Measurements from ENCODE around the gene OOSP4B.
A peak's percentile ranks its signal among the peaks of the same experiment; 100 is the strongest.
"Not testable (repeated sequence)": the region's sequence is repeated elsewhere in the genome, so short reads cannot be mapped to it uniquely, and the experiment has no call there.

The OOSP4B gene

DNA sequence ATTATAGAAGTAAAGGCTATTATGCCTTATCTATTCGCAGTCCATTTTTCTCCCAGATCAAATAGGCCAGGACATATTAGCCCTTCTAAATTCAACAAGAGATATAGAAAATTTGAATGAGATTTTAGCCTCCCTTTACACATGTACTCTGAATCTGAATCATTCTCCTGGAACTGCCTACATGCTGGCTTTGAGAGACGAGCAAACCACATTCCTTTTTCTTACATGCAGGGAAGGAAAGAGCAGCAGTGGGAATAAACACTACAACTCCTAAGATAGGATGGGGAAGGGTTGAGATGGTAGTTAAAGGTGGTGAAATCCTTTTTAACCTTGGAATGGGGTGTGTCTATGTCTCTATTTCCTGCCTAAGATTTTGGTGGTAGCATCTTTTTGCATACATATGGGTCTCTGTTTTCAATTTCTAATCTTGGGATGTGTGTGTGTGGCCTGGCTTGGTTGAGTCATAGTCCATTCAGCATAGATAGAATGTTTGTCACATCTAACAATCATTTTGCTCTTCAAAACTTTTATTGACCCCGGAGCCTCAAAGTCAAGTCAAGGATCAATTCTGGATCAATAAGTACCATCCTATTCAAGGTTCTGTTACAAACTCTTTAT lies 12.1 kb downstream of the OOSP4B start:
- no peak for ATAC-seq (ENCODE audit: low read depth)
- no peak overlapping the region for H3K27ac ChIP-seq (ENCODE audit: poor library complexity, severe bottlenecking)
- no peaks in the 10 kb centered on the region for H3K36me3 ChIP-seq (ENCODE audit: low read depth)
- no peak overlapping the region for H3K4me3 ChIP-seq (ENCODE audit: severe bottlenecking)
- TF ChIP-seq, protein P1, sequence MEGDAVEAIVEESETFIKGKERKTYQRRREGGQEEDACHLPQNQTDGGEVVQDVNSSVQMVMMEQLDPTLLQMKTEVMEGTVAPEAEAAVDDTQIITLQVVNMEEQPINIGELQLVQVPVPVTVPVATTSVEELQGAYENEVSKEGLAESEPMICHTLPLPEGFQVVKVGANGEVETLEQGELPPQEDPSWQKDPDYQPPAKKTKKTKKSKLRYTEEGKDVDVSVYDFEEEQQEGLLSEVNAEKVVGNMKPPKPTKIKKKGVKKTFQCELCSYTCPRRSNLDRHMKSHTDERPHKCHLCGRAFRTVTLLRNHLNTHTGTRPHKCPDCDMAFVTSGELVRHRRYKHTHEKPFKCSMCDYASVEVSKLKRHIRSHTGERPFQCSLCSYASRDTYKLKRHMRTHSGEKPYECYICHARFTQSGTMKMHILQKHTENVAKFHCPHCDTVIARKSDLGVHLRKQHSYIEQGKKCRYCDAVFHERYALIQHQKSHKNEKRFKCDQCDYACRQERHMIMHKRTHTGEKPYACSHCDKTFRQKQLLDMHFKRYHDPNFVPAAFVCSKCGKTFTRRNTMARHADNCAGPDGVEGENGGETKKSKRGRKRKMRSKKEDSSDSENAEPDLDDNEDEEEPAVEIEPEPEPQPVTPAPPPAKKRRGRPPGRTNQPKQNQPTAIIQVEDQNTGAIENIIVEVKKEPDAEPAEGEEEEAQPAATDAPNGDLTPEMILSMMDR (IDR thresholded peaks at IDR 0.05; ENCODE audit: poor library complexity, severe bottlenecking), result no peak
- no peaks in the 10 kb centered on the region for H3K9me3 ChIP-seq (ENCODE audit: severe bottlenecking)
- no peaks in the 10 kb centered on the region for H3K27me3 ChIP-seq (ENCODE audit: insufficient read depth, poor library complexity, severe bottlenecking)
- H3K4me1 ChIP-seq (ENCODE audit: insufficient read depth, poor library complexity, severe bottlenecking), result no peaks in the 10 kb centered on the region
- DNase-seq (ENCODE audit: low spot score), result no peak

DNA sequence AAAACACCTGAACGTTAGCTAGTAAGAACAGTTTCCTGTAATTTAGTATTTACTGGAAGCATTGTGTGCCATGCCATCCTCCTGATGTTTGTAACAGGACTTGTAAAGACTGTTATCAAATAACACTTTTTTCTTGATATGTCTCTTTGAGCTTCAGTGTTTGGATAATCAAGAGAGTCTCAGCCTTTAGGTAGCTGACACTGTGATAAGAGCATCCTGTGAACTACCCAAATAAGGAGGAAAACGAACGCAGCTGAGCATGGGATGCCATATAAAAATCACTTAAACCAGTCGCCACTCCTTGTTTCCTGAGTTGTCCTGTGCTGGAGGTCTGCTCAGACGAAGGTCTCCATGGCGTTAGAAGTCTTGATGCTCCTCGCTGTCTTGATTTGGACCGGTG lies 23.1 kb downstream of the OOSP4B start, which contains the start of gene OOSP2:
OOSP2 (plus strand) TSS at position 301 of the 400 bp plus-strand sequence; CDS start at position 352, 51 bp downstream.
- no peaks in the 10 kb centered on the region for H3K27me3 ChIP-seq (ENCODE audit: insufficient read depth, poor library complexity, severe bottlenecking)
- no peak within 1 kb of the TSS for H3K4me3 ChIP-seq (ENCODE audit: severe bottlenecking)
- TF ChIP-seq, protein P1 (IDR thresholded peaks at IDR 0.05; ENCODE audit: poor library complexity, severe bottlenecking), result no peak
- no peaks in the 10 kb centered on the region for H3K36me3 ChIP-seq (ENCODE audit: low read depth)
- no peaks in the 10 kb centered on the region for H3K4me1 ChIP-seq (ENCODE audit: insufficient read depth, poor library complexity, severe bottlenecking)
- DNase-seq (ENCODE audit: low spot score) (no peak), ATAC-seq (ENCODE audit: low read depth) (no peak)
- H3K27ac ChIP-seq (ENCODE audit: poor library complexity, severe bottlenecking), result no peak within 1 kb of the TSS
- no peaks in the 10 kb centered on the region for H3K9me3 ChIP-seq (ENCODE audit: severe bottlenecking)

DNA sequence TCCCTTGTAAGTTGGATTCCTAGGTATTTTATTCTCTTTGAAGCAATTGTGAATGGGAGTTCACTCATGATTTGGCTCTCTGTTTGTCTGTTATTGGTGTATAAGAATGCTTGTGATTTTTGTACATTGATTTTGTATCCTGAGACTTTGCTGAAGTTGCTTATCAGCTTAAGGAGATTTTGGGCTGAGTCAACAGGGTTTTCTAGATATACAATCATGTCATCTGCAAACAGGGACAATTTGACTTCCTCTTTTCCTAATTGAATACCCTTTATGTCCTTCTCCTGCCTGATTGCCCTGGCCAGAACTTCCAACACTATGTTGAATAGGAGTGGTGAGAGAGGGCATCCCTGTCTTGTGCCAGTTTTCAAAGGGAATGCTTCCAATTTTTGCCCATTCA lies 33.4 kb downstream of the OOSP4B start:
- DNase-seq (ENCODE audit: low spot score); H3K9me3 ChIP-seq (ENCODE audit: severe bottlenecking); H3K4me3 ChIP-seq (ENCODE audit: severe bottlenecking); H3K36me3 ChIP-seq (ENCODE audit: low read depth); H3K4me1 ChIP-seq (ENCODE audit: insufficient read depth, poor library complexity, severe bottlenecking); ATAC-seq (ENCODE audit: low read depth); H3K27me3 ChIP-seq (ENCODE audit: insufficient read depth, poor library complexity, severe bottlenecking); H3K27ac ChIP-seq (ENCODE audit: poor library complexity, severe bottlenecking): not testable (repeated sequence)

DNA sequence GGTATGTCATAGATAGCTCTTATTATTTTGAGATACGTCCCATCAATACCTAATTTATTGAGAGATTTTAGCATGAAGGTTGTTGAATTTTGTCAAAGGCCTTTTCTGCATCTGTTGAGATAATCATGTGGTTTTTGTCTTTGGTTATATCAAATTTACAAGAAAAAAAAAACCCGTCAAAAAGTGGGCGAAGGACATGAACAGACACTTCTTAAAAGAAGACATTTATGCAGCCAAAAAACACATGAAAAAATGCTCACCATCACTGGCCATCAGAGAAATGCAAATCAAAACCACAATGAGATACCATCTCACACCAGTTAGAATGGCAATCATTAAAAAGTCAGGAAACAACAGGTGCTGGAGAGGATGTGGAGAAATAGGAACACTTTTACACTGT lies 33.9 kb downstream of the OOSP4B start:
- not testable (repeated sequence) for H3K9me3 ChIP-seq (ENCODE audit: severe bottlenecking); H3K4me1 ChIP-seq (ENCODE audit: insufficient read depth, poor library complexity, severe bottlenecking); DNase-seq (ENCODE audit: low spot score); H3K27ac ChIP-seq (ENCODE audit: poor library complexity, severe bottlenecking); H3K27me3 ChIP-seq (ENCODE audit: insufficient read depth, poor library complexity, severe bottlenecking); H3K36me3 ChIP-seq (ENCODE audit: low read depth); H3K4me3 ChIP-seq (ENCODE audit: severe bottlenecking); ATAC-seq (ENCODE audit: low read depth)

DNA sequence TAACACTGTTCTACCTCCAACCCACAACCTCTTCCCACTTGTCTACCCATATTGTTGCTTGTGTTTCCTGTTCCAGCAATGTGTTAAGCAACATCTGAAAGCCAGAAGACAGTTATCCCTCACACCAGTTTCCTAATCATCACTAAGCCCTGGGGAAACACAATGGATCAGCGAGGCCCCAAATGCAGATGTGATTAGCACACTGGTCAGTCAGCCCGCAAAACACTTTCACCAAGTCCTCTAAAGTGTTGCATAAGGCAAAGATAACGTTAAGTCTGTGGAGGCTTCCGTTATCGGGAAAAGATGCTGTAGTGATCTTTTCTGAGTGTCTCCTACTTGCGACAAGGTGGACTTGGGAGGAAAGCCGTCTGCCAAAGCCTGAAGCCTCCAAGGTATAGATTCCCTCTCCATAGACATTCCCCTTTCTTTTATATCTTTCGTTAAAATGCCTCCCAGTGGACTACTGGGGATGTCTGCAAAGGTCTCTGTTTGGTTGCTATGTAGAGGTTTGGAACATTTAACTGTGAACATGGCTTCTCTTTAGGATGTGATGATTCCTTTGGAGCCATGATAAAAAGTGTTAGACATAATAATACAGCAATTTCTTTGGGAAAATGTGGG lies 39.5 kb downstream of the OOSP4B start, which contains the start of gene MS4A3:
MS4A3 (plus strand) TSS at position 317 of the 621 bp plus-strand sequence. CDS start 4,496 bp downstream, outside the sequence.
- Histone ChIP-seq H3K4me3 (ENCODE audit: severe bottlenecking) (no peak within 1 kb of the TSS), H3K9me3 (ENCODE audit: severe bottlenecking) (no peaks in the 10 kb centered on the region), H3K4me1 (ENCODE audit: insufficient read depth, poor library complexity, severe bottlenecking) (no peaks in the 10 kb centered on the region), H3K27ac (ENCODE audit: poor library complexity, severe bottlenecking) (no peak within 1 kb of the TSS), H3K36me3 (ENCODE audit: low read depth) (no peaks in the 10 kb centered on the region), H3K27me3 (ENCODE audit: insufficient read depth, poor library complexity, severe bottlenecking) (peaks cover 3% of the 10 kb centered on the region)
- TF ChIP-seq, protein P1 (IDR thresholded peaks at IDR 0.05; ENCODE audit: poor library complexity, severe bottlenecking), result no peak
- ATAC-seq (ENCODE audit: low read depth), result no peak
- no peak for DNase-seq (ENCODE audit: low spot score)

DNA sequence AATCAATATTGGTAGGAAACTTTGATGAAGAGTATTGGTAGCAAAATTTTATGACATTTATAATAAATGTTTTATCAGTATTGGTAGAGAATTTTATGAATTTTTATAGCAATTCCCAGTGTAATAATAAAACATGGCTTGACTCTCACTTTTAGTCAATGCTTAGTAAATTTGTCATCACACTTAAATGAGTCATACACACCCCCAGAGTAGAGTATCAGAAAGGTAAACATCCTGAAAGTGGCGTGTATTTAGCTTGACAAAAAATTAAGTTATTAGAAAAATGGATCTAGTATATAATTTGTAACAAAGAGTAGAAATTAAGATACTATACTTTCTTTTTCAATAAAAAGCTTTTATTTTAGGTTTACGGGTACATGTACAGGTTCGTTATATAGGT lies 42.1 kb downstream of the OOSP4B start:
- no peaks in the 10 kb centered on the region for H3K36me3 ChIP-seq (ENCODE audit: low read depth)
- TF ChIP-seq, protein P1 (IDR thresholded peaks at IDR 0.05; ENCODE audit: poor library complexity, severe bottlenecking), result no peak
- H3K4me3 ChIP-seq (ENCODE audit: severe bottlenecking), result no peak overlapping the region
- H3K27me3 ChIP-seq (ENCODE audit: insufficient read depth, poor library complexity, severe bottlenecking), result peaks cover 3% of the 10 kb centered on the region
- ATAC-seq (ENCODE audit: low read depth), result 0 out of 3 replicates have a peak, but pooled peaks have one; percentile 41
- H3K27ac ChIP-seq (ENCODE audit: poor library complexity, severe bottlenecking), result no peak overlapping the region
- DNase-seq (ENCODE audit: low spot score), result no peak
- no peaks in the 10 kb centered on the region for H3K9me3 ChIP-seq (ENCODE audit: severe bottlenecking)
- H3K4me1 ChIP-seq (ENCODE audit: insufficient read depth, poor library complexity, severe bottlenecking), result no peaks in the 10 kb centered on the region

All from RWPE2 (cell line).